C4-2B (cell line): ENCODE results near the gene BRIX1.

Experiments used
- H3K27ac ChIP-seq: fragments of 450-650 bp; 2 replicates; pipeline ENCODE4 v1.5.1; 2017
- ZFX ChIP-seq: fragments of 450-650 bp; IDR thresholded peaks from 2 replicates; pipeline ENCODE4 v1.6.1; 2017
- TF ChIP-seq, protein P1 (sequence below): fragments of 450-650 bp; conservative IDR thresholded peaks from 2 replicates; pipeline ENCODE4 v1.5.1; 2017; ENCODE audit warnings: mild to moderate bottlenecking

Gene BRIX1

DNA sequence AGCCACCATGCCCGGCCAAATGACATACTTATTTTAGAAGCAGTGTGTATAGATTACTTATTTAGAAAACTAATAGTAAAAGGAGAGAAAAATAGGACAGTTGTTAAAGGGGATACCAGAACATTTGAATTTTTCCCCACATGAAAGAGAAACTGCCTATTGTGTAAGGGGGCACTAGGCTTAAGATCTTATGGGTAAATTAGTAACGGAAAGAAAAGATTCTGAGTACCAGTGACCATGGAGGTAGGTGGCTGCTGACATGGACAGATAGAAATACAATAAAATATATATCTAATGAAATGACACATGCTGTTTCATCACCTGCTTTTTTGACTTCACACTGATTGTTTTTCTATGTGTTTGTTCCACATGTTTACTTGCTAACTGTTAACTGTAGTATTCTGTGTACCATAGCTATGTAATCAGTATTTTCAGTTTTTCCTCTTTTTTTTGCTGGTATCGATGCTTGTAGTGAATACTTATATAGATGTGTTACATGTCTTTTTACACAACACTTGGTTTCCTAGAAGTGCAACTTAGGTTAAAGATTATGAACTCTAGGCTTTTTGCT, 10.9 kb downstream of the BRIX1 start:
- no peak for TF ChIP-seq ZFX
- TF ChIP-seq, protein P1, sequence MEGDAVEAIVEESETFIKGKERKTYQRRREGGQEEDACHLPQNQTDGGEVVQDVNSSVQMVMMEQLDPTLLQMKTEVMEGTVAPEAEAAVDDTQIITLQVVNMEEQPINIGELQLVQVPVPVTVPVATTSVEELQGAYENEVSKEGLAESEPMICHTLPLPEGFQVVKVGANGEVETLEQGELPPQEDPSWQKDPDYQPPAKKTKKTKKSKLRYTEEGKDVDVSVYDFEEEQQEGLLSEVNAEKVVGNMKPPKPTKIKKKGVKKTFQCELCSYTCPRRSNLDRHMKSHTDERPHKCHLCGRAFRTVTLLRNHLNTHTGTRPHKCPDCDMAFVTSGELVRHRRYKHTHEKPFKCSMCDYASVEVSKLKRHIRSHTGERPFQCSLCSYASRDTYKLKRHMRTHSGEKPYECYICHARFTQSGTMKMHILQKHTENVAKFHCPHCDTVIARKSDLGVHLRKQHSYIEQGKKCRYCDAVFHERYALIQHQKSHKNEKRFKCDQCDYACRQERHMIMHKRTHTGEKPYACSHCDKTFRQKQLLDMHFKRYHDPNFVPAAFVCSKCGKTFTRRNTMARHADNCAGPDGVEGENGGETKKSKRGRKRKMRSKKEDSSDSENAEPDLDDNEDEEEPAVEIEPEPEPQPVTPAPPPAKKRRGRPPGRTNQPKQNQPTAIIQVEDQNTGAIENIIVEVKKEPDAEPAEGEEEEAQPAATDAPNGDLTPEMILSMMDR, result no peak
- no peak overlapping the region for H3K27ac ChIP-seq

DNA sequence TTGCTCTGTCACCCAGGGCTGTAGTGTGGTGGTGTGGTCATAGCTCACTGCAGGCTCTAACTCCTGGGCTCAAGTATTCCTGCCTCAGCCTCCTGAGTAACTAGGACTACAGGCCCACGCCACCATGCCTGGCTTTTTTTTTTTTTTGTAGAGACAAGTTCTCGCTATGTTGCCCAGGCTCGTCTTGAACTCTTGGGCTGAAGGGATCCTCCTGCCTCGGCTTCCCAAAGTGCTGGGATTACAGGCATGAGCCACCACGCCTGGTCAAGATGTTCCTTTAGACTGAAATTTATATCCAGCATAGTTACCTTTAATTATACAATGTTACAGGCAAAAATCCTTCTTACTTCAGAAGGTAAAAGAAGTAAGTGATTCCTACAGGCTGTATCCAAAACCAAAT, 12.3 kb downstream of the BRIX1 start:
- TF ChIP-seq ZFX, result no peak
- TF ChIP-seq, protein P1, result no peak
- H3K27ac ChIP-seq, result no peak overlapping the region

DNA sequence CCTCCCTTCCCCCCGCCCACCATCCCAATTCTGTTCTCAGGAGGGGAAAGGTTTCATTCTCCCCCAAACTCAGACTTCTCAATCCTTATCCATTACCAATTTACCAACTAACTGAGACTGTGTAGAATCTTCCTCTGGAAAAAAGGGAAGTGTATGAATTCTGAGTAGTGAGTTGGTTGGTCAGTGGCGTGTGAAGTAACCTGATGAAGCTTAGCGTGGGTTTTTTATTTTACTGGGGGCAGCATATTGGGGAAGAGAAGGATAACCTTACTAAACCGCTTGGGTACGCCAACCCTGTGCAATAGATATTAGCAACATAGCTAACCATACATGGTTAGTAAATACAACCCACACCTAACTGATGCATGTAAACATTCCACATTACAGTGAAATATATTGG, 12.8 kb downstream of the BRIX1 start:
- no peak overlapping the region for H3K27ac ChIP-seq
- no peak for TF ChIP-seq ZFX
- TF ChIP-seq, protein P1, result no peak

DNA sequence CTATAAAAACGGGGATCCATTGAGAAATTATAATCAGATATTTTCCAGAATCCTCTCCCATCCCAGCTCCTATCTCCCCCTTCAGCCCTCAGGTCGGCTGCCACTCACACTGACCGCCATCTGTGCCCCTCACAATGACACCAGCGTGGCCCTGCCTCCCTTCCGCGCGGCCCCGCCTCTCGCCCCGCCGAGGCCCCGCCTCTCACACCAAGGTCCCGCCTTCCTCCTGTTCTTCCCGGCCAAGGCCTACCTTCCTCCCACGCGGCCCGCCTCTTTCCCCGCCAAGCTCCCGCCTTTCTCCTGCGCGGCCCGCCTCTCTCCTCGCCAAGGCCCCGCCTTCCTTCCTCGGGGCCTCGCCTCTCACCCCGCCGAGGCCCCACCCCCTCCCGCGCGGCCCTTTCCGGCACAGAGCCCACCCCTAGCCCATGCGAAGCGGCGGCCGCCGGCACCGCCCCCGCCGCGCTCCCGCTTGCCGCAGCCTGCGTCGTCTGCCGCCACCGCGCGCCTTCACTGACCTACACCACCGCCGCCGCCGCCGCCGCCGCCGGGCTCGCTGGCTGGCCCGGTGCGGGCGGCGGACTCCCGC, 13.7 kb downstream of the BRIX1 start, which contains the start of gene DNAJC21:
TSS of gene DNAJC21 (plus strand) at position 426 of the 586 bp plus-strand sequence. CDS start 261 bp downstream, outside the sequence.
- TF ChIP-seq, protein P1, result no peak
- TF ChIP-seq ZFX, result no peak
- peak within 1 kb of the TSS; percentile 99 for H3K27ac ChIP-seq

GRCh38 chr5:34929720-34930461, 14.4 kb downstream of the BRIX1 start:
- peak overlapping the region; percentile 99 for H3K27ac ChIP-seq
- TF ChIP-seq, protein P1, result peak; percentile 5; the same call in 1 of the 2 replicates
- peak; percentile 72 for TF ChIP-seq ZFX

DNA sequence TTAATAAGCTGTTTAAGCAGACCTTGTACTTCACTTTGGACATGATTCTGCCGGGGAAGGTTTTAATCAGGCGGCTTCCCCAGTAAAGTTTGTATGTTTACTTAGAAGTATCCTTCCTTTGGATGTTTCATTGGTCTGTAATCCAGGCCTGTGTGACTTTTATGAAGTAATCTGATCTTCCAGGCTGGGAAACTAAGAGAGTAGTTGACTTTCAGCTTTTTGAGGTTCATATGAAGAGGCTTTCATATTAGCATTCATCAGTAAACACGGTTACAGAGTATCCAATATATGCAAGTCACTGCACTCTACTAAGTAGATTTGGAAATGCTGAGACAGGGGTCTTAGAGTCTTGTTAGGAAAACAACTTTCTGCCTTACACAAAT, 14.9 kb downstream of the BRIX1 start:
- H3K27ac ChIP-seq, result peak overlapping the region; percentile 99
- TF ChIP-seq, protein P1, result no peak
- TF ChIP-seq ZFX, result no peak

- H3K27ac ChIP-seq, result peak overlapping the region; percentile 38; the same call in 1 of the 2 replicates
- no peak for TF ChIP-seq ZFX
- TF ChIP-seq, protein P1, result no peak
These were observed 15.4 kb downstream of the BRIX1 start for GRCh38 chr5:34930870-34931269.
